Measurements from ENCODE around the gene CCNB2. TPM values are rescaled to one million over a fixed set of nuclear protein-coding genes. Genes with fewer than 3 reads are reported as not detected.
A peak's percentile ranks its signal among the peaks of the same experiment; 100 is the strongest.
"Not testable (repeated sequence)": the region's sequence is repeated elsewhere in the genome, so short reads cannot be mapped to it uniquely, and the experiment has no call there.

Gene CCNB2
- total RNA-seq (2014; rRNA removed; shearing (Covaris generic); ENCODE audit: low replicate concordance): 45.6 and 69.7 TPM in 2 replicates

- DNase-seq (ENCODE audit: low read depth): peak; percentile 88
- in situ Hi-C loops (cut with HindIII; ENCODE audit: low pct_unique_long_range_greater_than_20kb, low sequenced_read_pairs): no loop called here
These were observed at the start of gene CCNB2 for GRCh38 chr15:59104912-59105732. Gene CCNB2 (plus strand): TSS chr15:59105146. CDS start chr15:59105269, 123 bp downstream.

- DNase-seq (ENCODE audit: low read depth): no peak
- in situ Hi-C loops (cut with HindIII; ENCODE audit: low pct_unique_long_range_greater_than_20kb, low sequenced_read_pairs): no loop called here
These were observed 45.8 kb upstream of the CCNB2 start for GRCh38 chr15:59059076-59059597.

GRCh38 chr15:59060348-59060747, 44.6 kb upstream of the CCNB2 start:
- in situ Hi-C loops (cut with HindIII; ENCODE audit: low pct_unique_long_range_greater_than_20kb, low sequenced_read_pairs): no loop called here
- DNase-seq (ENCODE audit: low read depth): no peak

- in situ Hi-C loops (cut with HindIII; ENCODE audit: low pct_unique_long_range_greater_than_20kb, low sequenced_read_pairs): no loop called here
- DNase-seq (ENCODE audit: low read depth): no peak
These were observed 41.9 kb upstream of the CCNB2 start for GRCh38 chr15:59063042-59063441.

GRCh38 chr15:59069430-59069829, 35.5 kb upstream of the CCNB2 start:
- in situ Hi-C loops (cut with HindIII; ENCODE audit: low pct_unique_long_range_greater_than_20kb, low sequenced_read_pairs): no loop called here
- no peak for DNase-seq (ENCODE audit: low read depth)

- DNase-seq (ENCODE audit: low read depth): no peak
- in situ Hi-C loops (cut with HindIII; ENCODE audit: low pct_unique_long_range_greater_than_20kb, low sequenced_read_pairs): no loop called here
These were observed 30.3 kb upstream of the CCNB2 start for GRCh38 chr15:59074607-59075006.

- in situ Hi-C loops (cut with HindIII; ENCODE audit: low pct_unique_long_range_greater_than_20kb, low sequenced_read_pairs): no loop called here
- no peak for DNase-seq (ENCODE audit: low read depth)
These were observed 17.2 kb upstream of the CCNB2 start for GRCh38 chr15:59087731-59088130.

GRCh38 chr15:59094077-59094476, 10.9 kb upstream of the CCNB2 start:
- no peak for DNase-seq (ENCODE audit: low read depth)

GRCh38 chr15:59096429-59096828, 8.5 kb upstream of the CCNB2 start:
- no peak for DNase-seq (ENCODE audit: low read depth)

More at GRCh38 chr15:59094077-59094476, 10.9 kb upstream of the CCNB2 start:
- in situ Hi-C loops (cut with HindIII; ENCODE audit: low pct_unique_long_range_greater_than_20kb, low sequenced_read_pairs): no loop called here

GRCh38 chr15:59099162-59099685, 5.7 kb upstream of the CCNB2 start:
- DNase-seq (ENCODE audit: low read depth): no peak
- in situ Hi-C loops (cut with HindIII; ENCODE audit: low pct_unique_long_range_greater_than_20kb, low sequenced_read_pairs): no loop called here

More at GRCh38 chr15:59096429-59096828, 8.5 kb upstream of the CCNB2 start:
- in situ Hi-C loops (cut with HindIII; ENCODE audit: low pct_unique_long_range_greater_than_20kb, low sequenced_read_pairs): no loop called here

GRCh38 chr15:59104602-59104911, 389 bp upstream of the CCNB2 start:
- no peak for DNase-seq (ENCODE audit: low read depth)
- in situ Hi-C loops (cut with HindIII; ENCODE audit: low pct_unique_long_range_greater_than_20kb, low sequenced_read_pairs): no loop called here

GRCh38 chr15:59105854-59106253, 908 bp downstream of the CCNB2 start:
- no peak for DNase-seq (ENCODE audit: low read depth)
- in situ Hi-C loops (cut with HindIII; ENCODE audit: low pct_unique_long_range_greater_than_20kb, low sequenced_read_pairs): no loop called here

- DNase-seq (ENCODE audit: low read depth): no peak
- in situ Hi-C loops (cut with HindIII; ENCODE audit: low pct_unique_long_range_greater_than_20kb, low sequenced_read_pairs): no loop called here
These were observed 6.3 kb downstream of the CCNB2 start for GRCh38 chr15:59111251-59111650.

GRCh38 chr15:59115047-59115446, 10.1 kb downstream of the CCNB2 start:
- in situ Hi-C loops (cut with HindIII; ENCODE audit: low pct_unique_long_range_greater_than_20kb, low sequenced_read_pairs): no loop called here
- DNase-seq (ENCODE audit: low read depth): no peak

GRCh38 chr15:59116141-59116540, 11.2 kb downstream of the CCNB2 start:
- DNase-seq (ENCODE audit: low read depth): no peak
- in situ Hi-C loops (cut with HindIII; ENCODE audit: low pct_unique_long_range_greater_than_20kb, low sequenced_read_pairs): no loop called here

- in situ Hi-C loops (cut with HindIII; ENCODE audit: low pct_unique_long_range_greater_than_20kb, low sequenced_read_pairs): no loop called here
These were observed 11.8 kb downstream of the CCNB2 start for GRCh38 chr15:59116771-59117170.

GRCh38 chr15:59119625-59120024, 14.7 kb downstream of the CCNB2 start:
- DNase-seq (ENCODE audit: low read depth): no peak
- in situ Hi-C loops (cut with HindIII; ENCODE audit: low pct_unique_long_range_greater_than_20kb, low sequenced_read_pairs): no loop called here

More at GRCh38 chr15:59116771-59117170, 11.8 kb downstream of the CCNB2 start:
- no peak for DNase-seq (ENCODE audit: low read depth)

- no peak for DNase-seq (ENCODE audit: low read depth)
- in situ Hi-C loops (cut with HindIII; ENCODE audit: low pct_unique_long_range_greater_than_20kb, low sequenced_read_pairs): no loop called here
These were observed 16.0 kb downstream of the CCNB2 start for GRCh38 chr15:59120937-59121336.

- in situ Hi-C loops (cut with HindIII; ENCODE audit: low pct_unique_long_range_greater_than_20kb, low sequenced_read_pairs): no loop called here
These were observed 19.3 kb downstream of the CCNB2 start for GRCh38 chr15:59124261-59124660.

GRCh38 chr15:59125683-59126082, 20.7 kb downstream of the CCNB2 start:
- DNase-seq (ENCODE audit: low read depth); in situ Hi-C loops (cut with HindIII; ENCODE audit: low pct_unique_long_range_greater_than_20kb, low sequenced_read_pairs): not testable (repeated sequence)

More at GRCh38 chr15:59124261-59124660, 19.3 kb downstream of the CCNB2 start:
- no peak for DNase-seq (ENCODE audit: low read depth)
